GM23338 (cell line): ENCODE measurements around the gene KCNQ5.

Experiments used
- CREB1 ChIP-seq: fragments of 250-450 bp; sonication (Bioruptor Pico); IDR thresholded peaks from 2 replicates; pipeline ENCODE4 v1.5.0; 2020; ENCODE audit warnings: low read depth, mild to moderate bottlenecking, moderate library complexity
- CTCF ChIP-seq, 2 experiments: fragments of 200-600 bp in 1 of 2; sonication (generic) in 1 of 2; conservative IDR thresholded peaks; 2 replicates each; pipeline versions ENCODE4 v1.5.1 to v1.6.1; 2016 to 2017; ENCODE audit warnings: antibody characterized with exemption in 2 of 2, low read depth in 2 of 2, mild to moderate bottlenecking in 2 of 2, moderate library complexity in 1 of 2
- EZH2 ChIP-seq: fragments of 200-600 bp; sonication (generic); IDR thresholded peaks from one replicate; pipeline ENCODE4 v1.8.0; 2017; ENCODE audit warnings: antibody characterized with exemption, mild to moderate bottlenecking, low read depth; ENCODE audit not compliant: unreplicated experiment
- EZH2phosphoT487 ChIP-seq: fragments of 200-600 bp; sonication (generic); IDR thresholded peaks from one replicate; pipeline ENCODE4 v1.8.1; 2018; ENCODE audit warnings: antibody characterized with exemption; ENCODE audit not compliant: unreplicated experiment
- POLR2AphosphoS5 ChIP-seq: IDR thresholded peaks from 2 replicates; pipeline ENCODE4 v1.6.1; 2016; ENCODE audit warnings: antibody characterized with exemption, low read depth
- REST ChIP-seq: IDR thresholded peaks from one replicate; pipeline ENCODE4 v1.6.1; 2018; ENCODE audit warnings: antibody characterized with exemption; ENCODE audit not compliant: unreplicated experiment
- ZNF462 ChIP-seq: fragments of 250-450 bp; sonication (Bioruptor Pico); IDR thresholded peaks from 2 replicates; pipeline ENCODE4 v1.5.0; 2020; ENCODE audit warnings: mild to moderate bottlenecking, moderate library complexity

GRCh38 chr6:72828904-72829303 lies 207.0 kb downstream of the KCNQ5 start:
- TF ChIP-seq CTCF (conservative IDR thresholded peaks at IDR 0.05; ENCODE audit: low read depth in 2 of 2) (no peak), CREB1 (CRISPR knock-in tag) (no peak), EZH2phosphoT487 (no peak), POLR2AphosphoS5 (no peak), REST (no peak), EZH2 (no peak), ZNF462 (CRISPR knock-in tag) (no peak)
